Heart right ventricle (tissue), 16 donors: ENCODE data around the gene TRIM34. TPM values are rescaled to one million over a fixed set of nuclear protein-coding genes. Genes with fewer than 3 reads are reported as not detected.
A peak's percentile ranks its signal among the peaks of the same experiment; 100 is the strongest.

Source experiments
- ATAC-seq, 8 donors: fragments of 200-7000 bp; cut with Tn5 transposase; one replicate each; pipeline ENCODE4 v1.9.1; 2020; ENCODE audit warnings: mild to moderate bottlenecking in 8 of 8, moderate library complexity in 8 of 8, moderate number of reproducible peaks in 1 of 8
- DNase-seq, 2 donors: peaks; one replicate each; pipeline ENCODE4 v3.0.0-alpha.2; 2020
- H3K27ac ChIP-seq, 10 donors: fragments of 200-600 bp; sonication (generic) in 2 of 10; one replicate each; pipeline versions ENCODE4 v1.5.0 to v1.8.0; 2020 to 2022; ENCODE audit warnings: mild to moderate bottlenecking in 3 of 10
- H3K27me3 ChIP-seq, 7 donors: fragments of 200-600 bp; one replicate each; pipeline ENCODE4 v1.8.0; 2021 to 2022; ENCODE audit warnings: mild to moderate bottlenecking in 2 of 7
- H3K36me3 ChIP-seq, 9 donors: fragments of 200-600 bp; sonication (generic) in 1 of 9; one replicate each; pipeline versions ENCODE4 v1.5.0 to v1.8.0; 2020 to 2022; ENCODE audit warnings: mild to moderate bottlenecking in 2 of 9
- H3K4me1 ChIP-seq, 9 donors: fragments of 200-600 bp; sonication (generic) in 1 of 9; one replicate each; pipeline versions ENCODE4 v1.5.0 to v1.8.0; 2020 to 2022; ENCODE audit warnings: mild to moderate bottlenecking in 4 of 9
- H3K4me3 ChIP-seq, 10 donors: fragments of 200-600 bp; sonication (generic) in 2 of 10; one replicate each; pipeline versions ENCODE4 v1.5.0 to v1.8.0; 2020 to 2022; ENCODE audit warnings: mild to moderate bottlenecking in 7 of 10, moderate library complexity in 2 of 10
- H3K9me3 ChIP-seq, 11 donors: fragments of 200-600 bp in 10 of 11; sonication (generic) in 2 of 11; one replicate each; pipeline versions ENCODE4 v1.5.0 to v1.8.0; 2013 to 2022; ENCODE audit warnings: mild to moderate bottlenecking in 2 of 11, control low read depth in 1 of 11, moderate library complexity in 1 of 11
- CTCF ChIP-seq, 9 donors: fragments of 200-600 bp; sonication (generic) in 2 of 9; IDR thresholded peaks; one replicate each; pipeline versions ENCODE4 v1.5.0 to v1.8.0; 2021 to 2022; ENCODE audit warnings: antibody characterized with exemption in 9 of 9, mild to moderate bottlenecking in 5 of 9, moderate library complexity in 1 of 9
- WGBS, 2 donors: extraction: QIAGEN DNeasy Blood & Tissue Kit; methylation state at CpG; one replicate each; pipeline ENCODE4 v1.1.7; 2013; ENCODE audit warnings: inconsistent platforms in 1 of 2; 5-methylcytosine and 5-hydroxymethylcytosine counted together
- intact Hi-C, 10 donors: fragments of 100-400 bp; cut with DNase I; formaldehyde crosslinking; loops; one replicate each; pipeline versions ENCODE4 v1.11.1 to v1.14.2; 2022
- polyA plus RNA-seq, 2 donors: library from polyadenylated mRNA; stranded (reverse); fragments of 200-250 nt; gene quantifications; one replicate each; pipeline ENCODE4 v1.2.3, GENCODE V29; 2013
- total RNA-seq, 10 donors: library from RNA; stranded (reverse); fragmentation: NEBNext Ultra II Directional in 3 of 10; extraction: Animal tissue kit (Norgen Biotek cat#: 25700) in 3 of 10; gene quantifications; one replicate each; pipeline versions ENCODE4 v1.2.1 to v1.2.4, GENCODE V29; 2021 to 2023
- donor health status: Arrhythmogenic right ventricular cardiomyopathy.
- donor health status: ischemic (EF 13 %, LVEDD 7.1; RV severe dilation, severe dysfunction).
- donor health status: healthy with polysubstance abuse.
- donor health status: DM: no; HTN: yes; CAD: no.
- donor health status: DM: no; HTN: no; CAD: no.
- donor health status: ischemic (EF 25% LVEDD 6.9; RV normal size, moderate dysfunction).
- donor health status: ischemic (EF 25% LVEDD 5.7; RV mildly dilated, moderate dysfunction).
- donor health status: healthy.
- donor health status: DM: yes; HTN: yes; CAD: no.
- donor health status: Ischemic cardiomyopathy.
- donor health status: ischemic (EF 35%, LVEDD 5.7; RV mildly dilated, moderate dysfunction).
- donor health status: nonischemic (EF 11% LVEDD 7.7; RV severe dilation, severe dysfunction).
- donor health status: DM: yes; HTN: yes; CAD: no.
- donor health status: PGD.
- donor health status: ischemic (EF 29% LVEDD 5.4; RV normal size, mild dysfunction).
- donor health status: nonischemic (EF 23%, LVEDD 6.1; RV moderate dilation, normal function).

TRIM34 gene
- total and polyA plus RNA-seq, 12 donors, result 0.66 to 6.5 (median 1.9) TPM

- intact Hi-C loops, result no loop called here
- ATAC-seq (no peak), DNase-seq (no peak)
- TF ChIP-seq CTCF (IDR thresholded peaks at IDR 0.05), result no peak
- Histone ChIP-seq H3K27me3 (no peaks in the 10 kb centered on the region), H3K4me1 (no peaks in the 10 kb centered on the region), H3K4me3 (no peak overlapping the region), H3K36me3 (peaks cover 0 to 34% (median 0%) of the 10 kb centered on the region in 9 donors), H3K27ac (no peak overlapping the region), H3K9me3 (no peaks in the 10 kb centered on the region)
- 75 to 87% methylated on average over 5 of the region's 5 CpGs for WGBS, 2 donors
Measured at GRCh38 chr11:5610446-5610845, 14.4 kb upstream of the TRIM34 start.

- intact Hi-C loops, result no loop called here
- WGBS, 2 donors, result 92 to 93% methylated on average over 11 of the region's 11 CpGs
- Histone ChIP-seq H3K4me1 (no peaks in the 10 kb centered on the region), H3K4me3 (no peak overlapping the region), H3K27me3 (no peaks in the 10 kb centered on the region), H3K36me3 (peaks cover 0 to 26% (median 0%) of the 10 kb centered on the region in 9 donors), H3K9me3 (no peaks in the 10 kb centered on the region), H3K27ac (no peak overlapping the region)
- no peak for ATAC-seq
- TF ChIP-seq CTCF (IDR thresholded peaks at IDR 0.05), result no peak
- no peak for DNase-seq
Measured at GRCh38 chr11:5611627-5612026, 13.2 kb upstream of the TRIM34 start.

GRCh38 chr11:5618807-5619206, 6.0 kb upstream of the TRIM34 start:
- TF ChIP-seq CTCF (IDR thresholded peaks at IDR 0.05), result no peak
- intact Hi-C loops, result no loop called here
- Histone ChIP-seq H3K4me3 (no peak overlapping the region), H3K27me3 (no peaks in the 10 kb centered on the region), H3K4me1 (peaks cover 0 to 17% (median 11%) of the 10 kb centered on the region in 9 donors), H3K27ac (no peak overlapping the region), H3K36me3 (no peaks in the 10 kb centered on the region), H3K9me3 (no peaks in the 10 kb centered on the region)
- no peak for ATAC-seq
- no peak for DNase-seq
- 79 to 80% methylated on average over 3 of the region's 3 CpGs for WGBS, 2 donors

- ATAC-seq, result peak in 4 of 8 donors; percentile 30 to 67 (median 36)
- intact Hi-C loops, result loop anchor here in 1 of 10 donors (10.0 kb wide), 1 partner anchor 64 kb away; the partner anchor contains the start of genes TRIM22 and TRIM5
- WGBS, 2 donors, result 32 to 44% methylated on average over 3 of the region's 3 CpGs
- no peak for TF ChIP-seq CTCF (IDR thresholded peaks at IDR 0.05)
- Histone ChIP-seq H3K9me3 (no peaks in the 10 kb centered on the region), H3K36me3 (no peaks in the 10 kb centered on the region), H3K4me3 (no peak overlapping the region), H3K4me1 (peaks cover 0 to 34% (median 18%) of the 10 kb centered on the region in 9 donors), H3K27me3 (no peaks in the 10 kb centered on the region), H3K27ac (peak overlapping the region in 1 of 10 donors; percentile 10)
- no peak for DNase-seq
Measured at GRCh38 chr11:5620651-5621521, 3.9 kb upstream of the TRIM34 start.
